ENCODE data around the gene TRIM13. TPM values are rescaled to one million over a fixed set of nuclear protein-coding genes. Genes with fewer than 3 reads are reported as not detected.

The TRIM13 gene
- total RNA-seq, 1 experiment from 2014 or later, result 45.4 TPM

- H3K79me1 ChIP-seq (ENCODE audit: insufficient read depth, low read depth, low read length, poor library complexity, severe bottlenecking), result no peaks in the 10 kb centered on the region
- no CpG with 5 or more reads among the region's 8 CpGs for WGBS (ENCODE audit: extremely low coverage, insufficient read length, low lambda C conversion rate)
- no peak overlapping the region for H2BK120ac ChIP-seq (ENCODE audit: low read depth, low read length, poor library complexity, severe bottlenecking)
- H3K9ac ChIP-seq (ENCODE audit: extremely low read depth, insufficient read length, low read length), result no peak overlapping the region
- Mint-ChIP-seq H3K27me3 (ENCODE audit: low read depth) (peaks cover 2% of the 10 kb centered on the region; the same call in 1 of the 2 replicates), H3K36me3 (ENCODE audit: insufficient read depth in 1 of 3, low read depth in 3 of 3) (no peaks in the 10 kb centered on the region), H3K4me1 (peaks cover 2 to 6% of the 10 kb centered on the region in 2 experiments; a peak in 3 of 4 replicates), H3K9me3 (no peaks in the 10 kb centered on the region), H3K4me3 (no peak overlapping the region), H3K27ac (peak overlapping the region in 1 of 3 experiments; percentile 36; a peak in 1 of 7 replicates)
- H3K23me2 ChIP-seq (ENCODE audit: insufficient read length, low read depth, low read length, poor library complexity, severe bottlenecking), result no peaks in the 10 kb centered on the region
- H2BK20ac ChIP-seq (ENCODE audit: low read depth, low read length, poor library complexity, severe bottlenecking), result no peak overlapping the region
- no peak overlapping the region for H3K56ac ChIP-seq (ENCODE audit: insufficient read length, low read depth, low read length)
- no peaks in the 10 kb centered on the region for H3K9me3 ChIP-seq (ENCODE audit: control insufficient read depth, low read depth, low read length)
- H2BK15ac ChIP-seq (ENCODE audit: low read depth, low read length), result no peak overlapping the region
- no peak overlapping the region for H3T11ph ChIP-seq (ENCODE audit: low read length)
- no peaks in the 10 kb centered on the region for H3K4me1 ChIP-seq (ENCODE audit: insufficient read depth, low read length)
- H4K20me1 ChIP-seq (ENCODE audit: control insufficient read depth, insufficient read depth, insufficient read length), result no peaks in the 10 kb centered on the region
- no peak overlapping the region for H4K91ac ChIP-seq (ENCODE audit: insufficient read length, low read depth, low read length)
- H4K5ac ChIP-seq (ENCODE audit: insufficient read length, low read depth, low read length), result no peak overlapping the region
- no peak overlapping the region for H2BK5ac ChIP-seq (ENCODE audit: insufficient read length, low read length)
- peak; percentile 70 for DNase-seq
- H3K79me2 ChIP-seq (ENCODE audit: insufficient read depth, low read length), result no peaks in the 10 kb centered on the region
- H3K23ac ChIP-seq (ENCODE audit: insufficient read length, low read depth, low read length), result no peak overlapping the region
- no peak overlapping the region for H4K8ac ChIP-seq (replicated peaks; ENCODE audit: insufficient read length, low read depth, low read length)
- no peak overlapping the region for H3K27ac ChIP-seq (ENCODE audit: insufficient read length, low read depth, low read length)
- no peak overlapping the region for H2BK12ac ChIP-seq (ENCODE audit: insufficient read length, low read depth, low read length)
- no peak overlapping the region for H3K18ac ChIP-seq (ENCODE audit: insufficient read length, low read depth, low read length)
- H3K27me3 ChIP-seq (ENCODE audit: insufficient read depth, low read length), result no peaks in the 10 kb centered on the region
- no peak overlapping the region for H2AFZ ChIP-seq (ENCODE audit: low read length)
- H3K4ac ChIP-seq (ENCODE audit: low read depth, low read length), result no peak overlapping the region
- H2AK5ac ChIP-seq (ENCODE audit: insufficient read length, low read length), result no peak overlapping the region
- no peak overlapping the region for H3K14ac ChIP-seq (ENCODE audit: insufficient read depth, low read length)
- TF ChIP-seq CTCF (conservative IDR thresholded peaks at IDR 0.05), result peak; percentile 94
- no peak overlapping the region for H3K4me2 ChIP-seq (ENCODE audit: insufficient read depth, insufficient read length, low read length)
Measured at GRCh38 chr13:49976314-49977258, 20.3 kb upstream of the TRIM13 start.
